Testis (tissue), 2 donors: ENCODE measurements around the gene EPB41L1.

Source experiments
- POLR2A ChIP-seq: fragments of 450-650 bp; IDR thresholded peaks from one replicate; pipeline ENCODE4 v1.6.1; 2017; ENCODE audit warnings: antibody characterized with exemption, mild to moderate bottlenecking, moderate library complexity
- TF ChIP-seq, protein P1 (sequence below), 3 experiments: fragments of 450-650 bp in 2 of 3; fragments of 200-600 bp in 1 of 3; sonication (generic) in 1 of 3; IDR thresholded peaks; one replicate each; pipeline ENCODE4 v1.5.1; 2016 to 2019; ENCODE audit warnings: antibody characterized with exemption in 3 of 3, mild to moderate bottlenecking in 2 of 3, moderate library complexity in 1 of 3

DNA sequence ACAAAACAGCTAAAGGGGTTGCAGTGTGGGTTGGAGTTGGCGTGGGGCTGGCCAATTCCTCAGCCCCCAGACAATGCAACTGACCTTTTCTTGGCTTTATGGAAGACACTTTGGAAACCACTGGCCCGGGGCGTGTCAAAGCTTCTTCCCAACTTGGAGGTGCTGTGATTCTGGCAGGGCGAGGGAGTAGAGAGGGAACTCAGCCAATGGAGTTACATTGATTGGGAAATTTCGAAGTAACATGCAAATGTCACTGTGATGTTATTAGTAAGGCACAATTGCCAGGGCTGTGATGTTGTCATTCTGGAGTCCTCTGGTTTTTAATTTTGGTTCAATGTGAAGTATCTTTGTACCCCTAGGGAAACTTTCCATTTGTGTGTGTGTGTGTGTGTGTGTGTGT lies 41.5 kb upstream of the EPB41L1 start:
- TF ChIP-seq, protein P1, sequence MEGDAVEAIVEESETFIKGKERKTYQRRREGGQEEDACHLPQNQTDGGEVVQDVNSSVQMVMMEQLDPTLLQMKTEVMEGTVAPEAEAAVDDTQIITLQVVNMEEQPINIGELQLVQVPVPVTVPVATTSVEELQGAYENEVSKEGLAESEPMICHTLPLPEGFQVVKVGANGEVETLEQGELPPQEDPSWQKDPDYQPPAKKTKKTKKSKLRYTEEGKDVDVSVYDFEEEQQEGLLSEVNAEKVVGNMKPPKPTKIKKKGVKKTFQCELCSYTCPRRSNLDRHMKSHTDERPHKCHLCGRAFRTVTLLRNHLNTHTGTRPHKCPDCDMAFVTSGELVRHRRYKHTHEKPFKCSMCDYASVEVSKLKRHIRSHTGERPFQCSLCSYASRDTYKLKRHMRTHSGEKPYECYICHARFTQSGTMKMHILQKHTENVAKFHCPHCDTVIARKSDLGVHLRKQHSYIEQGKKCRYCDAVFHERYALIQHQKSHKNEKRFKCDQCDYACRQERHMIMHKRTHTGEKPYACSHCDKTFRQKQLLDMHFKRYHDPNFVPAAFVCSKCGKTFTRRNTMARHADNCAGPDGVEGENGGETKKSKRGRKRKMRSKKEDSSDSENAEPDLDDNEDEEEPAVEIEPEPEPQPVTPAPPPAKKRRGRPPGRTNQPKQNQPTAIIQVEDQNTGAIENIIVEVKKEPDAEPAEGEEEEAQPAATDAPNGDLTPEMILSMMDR (IDR thresholded peaks at IDR 0.05), result no peak
- TF ChIP-seq POLR2A, result no peak
